Activated T-cell treated with anti-CD3 and anti-CD28 coated beads, Interleukin-2, amount 50 U/mL, for 4 hours (primary cell): ENCODE results near the gene SCP2D1. TPM values are rescaled to one million over a fixed set of nuclear protein-coding genes. Genes with fewer than 3 reads are reported as not detected.

Source experiments
- ATAC-seq, 2 donors: fragments of 200-7000 bp; cut with Tn5 transposase; one replicate each; pipeline ENCODE4 v1.10.0; 2021
- DNase-seq: peaks from one replicate; pipeline ENCODE4 v3.0.0-alpha.2; 2020
- H3K27me3 Mint-ChIP-seq: one replicate; pipeline ENCODE4 v1.8.0; 2021; ENCODE audit warnings: low read depth, mixed read lengths
- H3K36me3 Mint-ChIP-seq: one replicate; pipeline ENCODE4 v1.8.0; 2022; ENCODE audit warnings: mixed read lengths; ENCODE audit not compliant: insufficient read depth
- H3K4me1 Mint-ChIP-seq: one replicate; pipeline ENCODE4 v1.8.0; 2021; ENCODE audit warnings: low read depth, mixed read lengths
- H3K4me3 Mint-ChIP-seq: one replicate; pipeline ENCODE4 v1.8.0; 2021; ENCODE audit warnings: mild to moderate bottlenecking, moderate library complexity, mixed read lengths
- H3K9me3 Mint-ChIP-seq: one replicate; pipeline ENCODE4 v1.8.0; 2021; ENCODE audit warnings: mixed read lengths
- total RNA-seq, 3 donors: library from RNA; stranded (reverse); gene quantifications; one replicate each; pipeline ENCODE4 v1.2.1, GENCODE V29; 2021

Gene SCP2D1
- total RNA-seq, 3 donors from 2014 or later, result not detected

DNA sequence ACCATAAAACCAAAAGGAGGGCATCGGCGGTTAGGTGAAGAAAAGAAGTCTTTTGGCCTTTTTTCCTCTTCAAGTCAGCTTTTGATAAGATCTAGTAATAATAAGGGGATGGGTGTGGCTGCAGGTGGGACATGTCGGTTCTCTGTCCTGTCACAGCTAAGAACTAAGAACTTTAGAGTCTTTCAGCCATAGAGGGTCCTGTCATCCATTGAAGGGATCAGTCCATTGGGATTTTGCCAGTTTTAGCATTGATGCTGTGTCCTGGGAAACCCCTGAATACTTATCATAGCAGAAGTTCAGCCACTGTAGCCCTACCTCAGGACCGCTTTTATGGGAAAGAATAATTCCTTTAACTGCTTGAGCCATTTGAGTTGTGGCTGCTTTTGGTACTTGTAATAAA is 18.2 kb upstream of the SCP2D1 start:
- Mint-ChIP-seq H3K4me3 (peak overlapping the region; percentile 93), H3K4me1 (peaks cover 15% of the 10 kb centered on the region), H3K36me3 (peaks cover 2% of the 10 kb centered on the region), H3K27me3 (peaks cover 13% of the 10 kb centered on the region), H3K9me3 (peaks cover 8% of the 10 kb centered on the region)
- ATAC-seq, result no peak
- no peak for DNase-seq

DNA sequence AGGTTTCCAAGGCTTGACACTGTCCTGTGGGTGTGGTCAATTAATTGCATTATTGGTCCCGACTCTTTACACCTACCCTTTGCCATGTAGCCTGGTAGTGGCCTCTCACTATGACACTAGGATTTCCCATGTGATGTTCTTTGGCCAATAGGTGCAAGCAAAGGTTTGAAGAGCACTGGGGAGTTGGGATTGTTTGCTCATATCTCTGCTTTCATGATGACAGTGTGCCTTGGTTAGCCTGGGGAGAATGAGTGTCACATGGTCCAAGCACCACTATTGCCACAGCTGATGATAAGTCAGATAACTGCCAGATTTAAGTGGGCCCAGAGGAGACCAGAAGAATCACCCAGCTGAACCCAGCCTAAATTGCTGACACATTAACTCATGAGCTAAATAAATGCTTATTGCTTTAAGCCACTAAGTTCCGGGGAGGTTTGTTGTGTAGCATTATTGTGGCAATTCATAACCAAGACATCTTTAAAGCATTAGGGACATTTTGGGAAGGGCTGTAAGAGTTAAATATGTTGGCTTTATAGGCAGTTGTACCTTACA is 17.2 kb upstream of the SCP2D1 start:
- H3K9me3 Mint-ChIP-seq, result peaks cover 8% of the 10 kb centered on the region
- peaks cover 2% of the 10 kb centered on the region for H3K36me3 Mint-ChIP-seq
- no peak for DNase-seq
- H3K4me3 Mint-ChIP-seq, result no peak overlapping the region
- no peak for ATAC-seq
- peaks cover 15% of the 10 kb centered on the region for H3K4me1 Mint-ChIP-seq
- H3K27me3 Mint-ChIP-seq, result peaks cover 10% of the 10 kb centered on the region

DNA sequence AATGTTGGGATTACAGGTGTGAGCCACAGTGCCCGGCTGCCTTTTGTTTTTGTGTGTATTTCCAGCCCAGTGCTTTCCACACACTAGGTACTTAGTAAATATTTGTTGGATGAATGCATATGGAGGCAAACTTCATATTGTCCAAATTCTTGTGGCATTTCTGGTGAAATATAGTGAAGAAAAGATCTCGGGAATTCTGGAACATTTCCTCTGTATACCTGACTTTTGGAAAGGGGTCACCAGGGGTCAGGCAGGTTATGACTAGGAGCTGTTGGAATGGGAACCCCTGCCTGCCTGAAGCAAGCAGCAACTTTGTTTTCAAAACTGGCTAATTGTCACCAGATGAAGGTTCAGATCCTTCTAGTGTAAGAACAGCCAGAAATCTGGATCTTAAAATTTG is 12.1 kb upstream of the SCP2D1 start:
- H3K27me3 Mint-ChIP-seq, result peaks cover 7% of the 10 kb centered on the region
- DNase-seq, result no peak
- no peak for ATAC-seq
- peaks cover under 1% of the 10 kb centered on the region for H3K9me3 Mint-ChIP-seq
- peaks cover 2% of the 10 kb centered on the region for H3K36me3 Mint-ChIP-seq
- peaks cover 9% of the 10 kb centered on the region for H3K4me1 Mint-ChIP-seq
- no peak overlapping the region for H3K4me3 Mint-ChIP-seq

DNA sequence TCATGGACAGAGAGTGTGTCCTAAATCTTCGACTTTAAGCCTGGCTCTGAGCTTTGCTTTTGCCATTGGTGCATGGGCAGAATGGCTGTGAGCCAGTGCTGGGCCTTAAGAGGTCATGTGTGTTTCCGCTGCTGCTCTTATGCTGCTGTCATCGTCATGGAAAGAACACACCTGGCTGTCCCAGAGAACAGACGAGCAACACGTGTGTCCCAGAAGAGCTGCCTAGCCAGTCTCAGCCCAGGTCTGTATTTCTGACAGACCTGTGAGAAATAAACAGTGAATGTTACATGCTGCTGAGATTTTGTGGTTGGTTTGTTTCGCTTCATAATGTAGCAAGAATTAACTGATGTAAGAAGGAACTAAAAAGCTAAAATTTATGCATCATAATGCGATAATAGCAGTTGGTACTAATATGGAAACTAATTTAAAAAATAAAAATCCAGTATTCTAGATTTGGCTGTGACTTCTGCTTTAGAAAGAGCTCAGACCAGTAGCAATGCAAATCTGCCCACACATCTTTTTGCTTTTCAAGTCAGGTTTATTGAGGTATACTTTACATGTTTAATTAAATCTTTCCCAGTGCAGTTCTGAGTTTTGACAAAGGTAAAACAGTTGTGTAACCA is 11.5 kb upstream of the SCP2D1 start:
- H3K36me3 Mint-ChIP-seq, result peaks cover 2% of the 10 kb centered on the region
- peaks cover 11% of the 10 kb centered on the region for H3K4me1 Mint-ChIP-seq
- H3K4me3 Mint-ChIP-seq, result no peak overlapping the region
- ATAC-seq (no peak), DNase-seq (no peak)
- peaks cover 7% of the 10 kb centered on the region for H3K27me3 Mint-ChIP-seq
- H3K9me3 Mint-ChIP-seq, result no peaks in the 10 kb centered on the region

DNA sequence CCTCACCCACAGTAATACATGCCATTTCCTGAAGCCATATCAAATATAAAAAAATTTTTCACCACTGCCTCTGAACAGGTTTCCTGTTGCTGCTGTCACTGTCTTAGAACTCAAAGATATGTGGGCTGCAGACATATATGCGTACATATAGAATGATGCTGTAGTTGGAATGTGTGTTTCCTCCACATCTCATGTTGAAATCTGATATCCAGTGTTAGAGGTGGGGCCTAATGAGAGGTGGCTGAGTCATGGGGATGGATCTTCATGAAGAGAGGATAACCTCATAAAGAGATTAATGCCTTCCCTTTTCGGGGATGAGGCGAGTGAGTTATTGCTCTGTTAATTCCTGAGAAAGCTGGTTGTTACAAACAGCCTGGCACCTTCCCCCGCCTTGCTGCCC is 7.7 kb upstream of the SCP2D1 start:
- H3K36me3 Mint-ChIP-seq, result no peaks in the 10 kb centered on the region
- ATAC-seq (no peak), DNase-seq (no peak)

DNA sequence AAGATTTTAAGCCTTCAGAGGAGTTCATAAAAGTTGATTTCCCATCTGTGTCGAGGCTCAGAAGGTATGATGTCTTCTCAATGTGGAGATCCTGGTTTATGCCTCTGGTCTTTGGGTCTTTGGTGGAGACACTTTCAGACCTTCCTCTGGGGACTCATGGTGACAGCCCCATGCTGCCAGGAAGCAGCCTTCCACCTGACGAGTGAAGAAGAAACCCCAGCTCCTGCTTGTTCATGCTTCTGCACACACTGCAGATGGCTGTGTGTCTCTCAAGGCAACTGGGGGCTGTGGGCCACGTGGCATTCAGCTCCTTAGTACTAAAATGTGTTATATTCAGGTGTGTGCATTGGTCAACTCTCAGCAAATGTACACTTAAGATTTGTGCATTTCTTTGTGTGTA is 4.9 kb upstream of the SCP2D1 start:
- no peaks in the 10 kb centered on the region for H3K36me3 Mint-ChIP-seq
- no peak overlapping the region for H3K4me3 Mint-ChIP-seq
- H3K4me1 Mint-ChIP-seq, result peaks cover 11% of the 10 kb centered on the region
- H3K27me3 Mint-ChIP-seq, result peaks cover 7% of the 10 kb centered on the region
- no peaks in the 10 kb centered on the region for H3K9me3 Mint-ChIP-seq
- ATAC-seq (no peak), DNase-seq (no peak)

More for the DNA sequence above, 7.7 kb upstream of the SCP2D1 start:
- Mint-ChIP-seq H3K4me3 (no peak overlapping the region), H3K9me3 (no peaks in the 10 kb centered on the region), H3K27me3 (peaks cover 4% of the 10 kb centered on the region), H3K4me1 (peaks cover 11% of the 10 kb centered on the region)

DNA sequence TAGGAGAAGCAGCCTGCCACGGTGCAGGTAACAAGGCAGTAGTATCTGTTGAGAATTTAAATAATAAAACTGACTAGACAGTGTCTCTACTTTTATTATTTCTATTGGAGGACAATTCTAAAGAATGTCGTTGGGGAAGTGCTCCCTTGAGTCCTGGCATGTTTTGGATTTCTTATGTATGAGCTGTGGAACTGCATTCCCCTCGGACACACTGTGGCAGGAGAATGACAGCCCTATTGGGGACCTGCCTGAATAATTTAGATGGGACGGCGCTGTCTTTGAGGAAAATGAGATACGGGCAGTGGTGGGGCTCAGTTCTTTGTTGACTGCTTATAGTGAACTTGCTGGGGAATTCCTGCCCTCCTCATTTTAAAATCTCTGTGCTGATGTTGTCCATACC is 2.4 kb upstream of the SCP2D1 start:
- Mint-ChIP-seq H3K36me3 (no peaks in the 10 kb centered on the region), H3K9me3 (no peaks in the 10 kb centered on the region), H3K4me1 (peaks cover 3% of the 10 kb centered on the region), H3K4me3 (no peak overlapping the region), H3K27me3 (peaks cover 4% of the 10 kb centered on the region)
- ATAC-seq, result no peak
- no peak for DNase-seq

DNA sequence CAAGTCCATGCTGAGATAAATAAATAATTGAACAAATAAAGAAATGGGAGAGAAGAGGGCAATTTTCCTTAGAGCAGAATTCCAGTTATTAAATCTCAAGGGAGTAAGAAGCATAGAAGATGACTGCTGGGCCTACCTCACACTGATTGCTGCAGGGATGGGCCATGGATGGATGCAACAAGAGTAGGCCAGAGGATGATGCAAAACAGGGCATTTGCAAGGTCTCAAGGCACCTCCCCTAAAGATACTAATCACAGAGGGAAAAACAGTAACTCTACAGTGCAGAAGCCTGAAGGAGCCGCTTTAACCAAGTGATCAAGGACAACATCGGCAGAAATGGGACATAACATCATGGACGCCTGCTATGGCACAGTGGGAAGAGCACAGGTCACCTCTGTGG is 1.7 kb upstream of the SCP2D1 start:
- peaks cover 4% of the 10 kb centered on the region for H3K27me3 Mint-ChIP-seq
- H3K4me3 Mint-ChIP-seq, result no peak overlapping the region
- no peaks in the 10 kb centered on the region for H3K4me1 Mint-ChIP-seq
- no peaks in the 10 kb centered on the region for H3K36me3 Mint-ChIP-seq
- DNase-seq (no peak), ATAC-seq (no peak)
- H3K9me3 Mint-ChIP-seq, result no peaks in the 10 kb centered on the region

DNA sequence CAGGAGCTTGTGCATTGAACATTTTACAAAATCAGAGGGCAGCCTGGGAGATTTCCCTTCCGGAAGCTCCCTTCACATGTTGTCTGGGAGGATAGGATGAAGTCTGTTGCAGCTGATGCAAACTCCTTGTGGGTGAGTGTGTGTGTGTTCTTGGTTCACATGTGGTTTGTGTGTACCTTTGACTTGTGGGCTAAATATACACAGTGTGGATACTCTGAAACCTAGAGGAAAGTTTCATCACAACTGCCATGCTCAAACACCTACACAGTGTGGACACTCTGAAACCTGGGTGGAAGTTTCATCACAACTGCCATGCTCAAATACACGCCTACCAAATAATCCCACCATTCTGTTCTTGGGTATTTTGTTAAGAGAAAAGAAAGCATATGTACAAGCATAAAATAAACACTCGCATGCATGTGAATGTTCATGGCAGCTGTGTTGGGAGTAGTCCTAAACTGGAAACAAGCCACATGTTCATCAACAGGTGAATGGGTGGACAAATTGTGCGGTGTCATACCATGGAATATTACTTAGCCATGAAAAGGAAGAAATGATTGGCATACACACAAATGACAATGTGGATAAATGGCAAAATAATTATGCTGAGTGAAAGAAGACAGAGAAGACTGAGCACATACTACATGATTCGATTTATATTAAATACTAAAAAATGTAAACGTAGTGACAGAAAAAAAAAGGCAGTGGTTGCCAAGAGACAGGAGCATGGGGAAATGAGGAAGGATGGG is 1.8 kb downstream of the SCP2D1 start:
- DNase-seq, result no peak
- H3K27me3 Mint-ChIP-seq, result peaks cover 4% of the 10 kb centered on the region
- H3K9me3 Mint-ChIP-seq, result no peaks in the 10 kb centered on the region
- H3K4me3 Mint-ChIP-seq, result no peak overlapping the region
- no peaks in the 10 kb centered on the region for H3K4me1 Mint-ChIP-seq
- ATAC-seq, result no peak
- H3K36me3 Mint-ChIP-seq, result no peaks in the 10 kb centered on the region

DNA sequence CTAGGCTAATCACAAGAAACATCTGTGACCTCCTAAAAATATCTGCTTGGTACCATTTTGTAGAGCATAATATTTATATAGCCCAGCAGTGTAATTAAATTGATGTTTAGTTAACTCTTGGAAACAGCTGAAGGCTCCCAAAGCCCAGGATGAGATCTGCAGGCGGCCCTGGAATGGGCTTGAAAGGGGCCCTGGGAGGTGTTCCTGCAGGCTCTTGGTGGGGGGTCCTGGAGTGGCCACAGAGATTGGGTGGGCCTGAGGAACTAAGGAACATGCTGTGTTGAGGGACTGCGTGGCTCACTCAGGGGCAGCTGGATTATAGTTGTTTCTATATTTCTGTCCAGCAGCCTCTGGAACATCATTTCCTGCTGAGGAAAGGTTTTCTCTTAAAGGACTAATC is 9.2 kb downstream of the SCP2D1 start:
- H3K9me3 Mint-ChIP-seq, result no peaks in the 10 kb centered on the region
- H3K27me3 Mint-ChIP-seq, result peaks cover 4% of the 10 kb centered on the region
- H3K4me3 Mint-ChIP-seq, result no peak overlapping the region
- no peaks in the 10 kb centered on the region for H3K36me3 Mint-ChIP-seq
- ATAC-seq (no peak), DNase-seq (no peak)
- H3K4me1 Mint-ChIP-seq, result no peaks in the 10 kb centered on the region

DNA sequence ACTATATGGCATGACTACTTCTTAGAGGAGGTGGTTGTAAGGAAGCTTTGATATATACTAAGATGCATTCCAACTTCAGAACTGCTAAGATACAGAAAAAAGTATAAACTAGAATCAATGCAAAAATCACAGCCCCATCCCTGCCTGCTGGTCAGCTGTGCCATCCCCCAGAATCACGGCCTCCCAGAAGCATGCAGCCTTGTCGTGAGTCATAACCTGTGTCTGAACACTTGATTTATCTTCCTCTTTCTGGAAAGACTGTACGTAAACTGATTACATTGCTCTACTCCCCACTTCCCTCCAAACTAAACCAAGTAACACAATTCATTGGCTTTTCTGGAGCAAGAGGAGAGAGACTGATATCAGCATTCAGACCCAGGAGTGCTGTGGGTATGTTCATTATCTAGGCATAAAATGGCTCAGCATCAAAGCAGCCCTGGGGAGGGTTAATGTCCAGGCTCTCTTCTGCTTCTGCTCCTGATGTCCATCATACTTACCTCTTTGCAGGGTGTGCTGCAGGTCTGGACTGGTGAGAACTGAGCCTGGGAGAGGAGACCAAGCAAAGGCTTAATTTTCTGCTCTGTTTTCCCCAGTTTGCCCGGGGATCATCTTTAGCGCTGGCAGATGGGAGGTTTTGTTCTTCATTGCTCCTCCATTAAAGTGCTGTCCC is 18.4 kb downstream of the SCP2D1 start:
- DNase-seq, result no peak
- ATAC-seq, result no peak
- no peaks in the 10 kb centered on the region for H3K36me3 Mint-ChIP-seq
- no peaks in the 10 kb centered on the region for H3K4me1 Mint-ChIP-seq
- no peaks in the 10 kb centered on the region for H3K9me3 Mint-ChIP-seq
- H3K27me3 Mint-ChIP-seq, result no peaks in the 10 kb centered on the region
- H3K4me3 Mint-ChIP-seq, result no peak overlapping the region

DNA sequence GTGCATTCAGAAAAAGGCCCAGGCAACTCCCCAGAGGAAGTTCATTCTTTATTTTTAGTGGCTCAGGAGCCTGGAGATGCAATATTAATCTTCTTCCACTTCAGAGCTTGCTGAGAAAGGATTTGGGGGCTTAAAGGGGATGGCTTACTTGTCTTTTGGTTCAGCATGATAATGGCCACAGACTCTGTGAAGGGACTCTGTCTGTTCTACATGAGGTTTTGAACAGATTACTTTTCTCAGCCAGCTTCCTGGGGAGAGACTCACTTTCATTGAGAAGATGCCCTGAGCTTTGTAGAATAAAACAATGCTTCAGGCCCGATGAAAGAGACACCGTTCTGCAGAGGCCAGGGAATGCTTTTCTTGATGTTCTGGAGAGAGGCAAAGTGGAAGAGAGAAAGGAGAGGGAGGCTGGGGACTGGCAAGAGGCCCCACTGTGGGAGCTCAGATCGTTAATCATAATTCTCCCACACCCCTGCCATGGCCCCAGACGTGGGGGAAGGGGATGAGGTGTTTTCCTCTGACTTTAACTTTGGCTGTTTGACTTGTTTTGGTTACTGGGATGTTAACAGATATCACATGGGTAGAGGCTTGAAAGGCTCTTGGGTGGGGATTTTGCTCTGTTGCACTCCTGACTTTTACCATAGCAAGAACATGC is 19.1 kb downstream of the SCP2D1 start:
- no peak overlapping the region for H3K4me3 Mint-ChIP-seq
- no peaks in the 10 kb centered on the region for H3K36me3 Mint-ChIP-seq
- ATAC-seq (no peak), DNase-seq (no peak)
- no peaks in the 10 kb centered on the region for H3K27me3 Mint-ChIP-seq
- H3K4me1 Mint-ChIP-seq, result no peaks in the 10 kb centered on the region
- H3K9me3 Mint-ChIP-seq, result no peaks in the 10 kb centered on the region

DNA sequence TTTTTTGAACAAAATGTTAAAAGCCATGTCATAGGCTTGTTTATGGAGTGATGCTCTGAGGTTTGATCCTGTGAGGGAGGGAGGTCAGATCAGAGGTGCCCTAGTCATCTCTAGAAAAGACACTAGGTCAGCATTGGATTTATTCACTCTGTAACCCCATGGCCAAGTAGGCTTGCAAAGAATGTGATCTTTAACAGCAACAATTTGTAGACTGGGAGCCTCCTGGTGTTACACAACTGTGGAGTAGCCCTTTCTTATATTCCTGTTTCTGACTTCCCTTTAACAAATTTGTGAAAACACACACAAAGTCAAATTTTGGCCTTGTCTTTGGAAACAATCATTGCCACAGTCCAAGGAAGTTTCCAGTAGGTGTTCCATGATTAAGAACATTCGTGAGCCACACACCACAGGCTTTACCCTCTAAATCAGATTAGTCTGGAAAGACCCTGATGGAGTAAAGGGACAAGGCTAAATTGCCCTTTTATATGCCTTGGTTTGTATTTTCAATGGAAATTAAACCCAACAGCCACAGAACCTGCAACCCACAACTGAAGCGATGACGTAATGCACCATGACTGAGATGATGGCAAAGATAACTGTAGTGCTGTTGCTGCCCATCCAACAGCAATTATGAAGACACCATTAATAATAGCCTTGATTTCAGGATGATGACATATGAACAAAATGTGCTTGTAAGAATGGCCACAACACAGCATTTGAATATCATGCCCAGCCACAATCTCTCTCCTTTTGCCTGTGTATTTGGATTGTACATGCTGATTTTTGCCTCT is 22.1 kb downstream of the SCP2D1 start:
- no peaks in the 10 kb centered on the region for H3K27me3 Mint-ChIP-seq
- H3K9me3 Mint-ChIP-seq, result no peaks in the 10 kb centered on the region
- DNase-seq (no peak), ATAC-seq (no peak)
- no peak overlapping the region for H3K4me3 Mint-ChIP-seq
- no peaks in the 10 kb centered on the region for H3K36me3 Mint-ChIP-seq
- H3K4me1 Mint-ChIP-seq, result no peaks in the 10 kb centered on the region

DNA sequence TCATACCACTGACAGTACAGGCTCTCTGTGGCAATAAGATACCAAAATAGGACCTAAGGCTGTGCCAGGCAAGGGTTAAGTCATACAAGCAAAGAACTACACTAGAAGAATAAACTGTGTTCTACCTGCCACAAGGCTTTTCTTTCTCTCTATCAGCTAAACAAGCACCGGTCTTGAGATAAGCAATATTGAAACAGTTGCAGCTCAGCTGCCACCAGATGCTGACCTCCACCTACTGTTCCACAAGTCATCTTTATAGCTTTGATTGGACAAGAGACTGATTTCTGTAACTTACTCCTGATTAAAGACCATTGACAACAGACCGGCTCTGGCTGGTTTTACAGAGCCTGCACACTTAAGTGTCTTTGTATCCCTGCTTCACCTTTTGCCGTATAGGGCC is 24.1 kb downstream of the SCP2D1 start:
- H3K4me3 Mint-ChIP-seq, result no peak overlapping the region
- H3K9me3 Mint-ChIP-seq, result no peaks in the 10 kb centered on the region
- no peak for ATAC-seq

More for the DNA sequence above, 24.1 kb downstream of the SCP2D1 start:
- no peaks in the 10 kb centered on the region for H3K4me1 Mint-ChIP-seq
- no peaks in the 10 kb centered on the region for H3K27me3 Mint-ChIP-seq
- no peaks in the 10 kb centered on the region for H3K36me3 Mint-ChIP-seq
- DNase-seq, result no peak
